CD4-positive, alpha-beta T cell treated with Interleukin-4 for 1 hour (primary cell): ENCODE measurements around the gene TCIRG1.

Experiments used
- DNase-seq, 2 donors: peaks; one replicate each; pipeline ENCODE4 v3.0.0-alpha.2; 2020 to 2022

The TCIRG1 gene

GRCh38 chr11:68019486-68019885 lies 19.3 kb upstream of the TCIRG1 start:
- DNase-seq = no peak

- no peak for DNase-seq
Measured at GRCh38 chr11:68020575-68020974, 18.2 kb upstream of the TCIRG1 start.

- DNase-seq = no peak
Measured at GRCh38 chr11:68021167-68021787, 17.5 kb upstream of the TCIRG1 start.

- no peak for DNase-seq
Measured at GRCh38 chr11:68022531-68022930, 16.3 kb upstream of the TCIRG1 start.

GRCh38 chr11:68024508-68024907 lies 14.3 kb upstream of the TCIRG1 start:
- no peak for DNase-seq

GRCh38 chr11:68025047-68025446 lies 13.8 kb upstream of the TCIRG1 start:
- DNase-seq = no peak

GRCh38 chr11:68026391-68027105 lies 12.3 kb upstream of the TCIRG1 start:
- no peak for DNase-seq

GRCh38 chr11:68027667-68028066 lies 11.2 kb upstream of the TCIRG1 start:
- DNase-seq = no peak

GRCh38 chr11:68028802-68029545 lies 9.9 kb upstream of the TCIRG1 start:
- DNase-seq = no peak

GRCh38 chr11:68030318-68031143 lies 8.3 kb upstream of the TCIRG1 start, which contains the start of gene NDUFS8:
NDUFS8 (plus strand) TSS chr11:68030681; CDS start chr11:68032152, 1,471 bp downstream.
- DNase-seq = peak; percentile 98 to 99

- no peak for DNase-seq
Measured at GRCh38 chr11:68031144-68031464, 7.7 kb upstream of the TCIRG1 start.

GRCh38 chr11:68032003-68032402 lies 6.8 kb upstream of the TCIRG1 start:
- no peak for DNase-seq

GRCh38 chr11:68032997-68033707 lies 5.7 kb upstream of the TCIRG1 start:
- no peak for DNase-seq

- no peak for DNase-seq
Measured at GRCh38 chr11:68033708-68034045, 5.1 kb upstream of the TCIRG1 start.

- no peak for DNase-seq
Measured at GRCh38 chr11:68035266-68035876, 3.5 kb upstream of the TCIRG1 start.

GRCh38 chr11:68036141-68036716 lies 2.6 kb upstream of the TCIRG1 start:
- DNase-seq = no peak

- DNase-seq = peak; percentile 40 to 78
Measured at GRCh38 chr11:68036717-68037239, 2.0 kb upstream of the TCIRG1 start.

- no peak for DNase-seq
Measured at GRCh38 chr11:68037411-68038225, 1.2 kb upstream of the TCIRG1 start.

- DNase-seq = no peak
Measured at GRCh38 chr11:68038226-68038717, 553 bp upstream of the TCIRG1 start.

- DNase-seq = no peak
Measured at GRCh38 chr11:68039526-68040086, 781 bp downstream of the TCIRG1 start.
